ENCODE results near the gene CFHR2.
"Not testable (repeated sequence)": the region's sequence is repeated elsewhere in the genome, so short reads cannot be mapped to it uniquely, and the experiment has no call there.

The CFHR2 gene

DNA sequence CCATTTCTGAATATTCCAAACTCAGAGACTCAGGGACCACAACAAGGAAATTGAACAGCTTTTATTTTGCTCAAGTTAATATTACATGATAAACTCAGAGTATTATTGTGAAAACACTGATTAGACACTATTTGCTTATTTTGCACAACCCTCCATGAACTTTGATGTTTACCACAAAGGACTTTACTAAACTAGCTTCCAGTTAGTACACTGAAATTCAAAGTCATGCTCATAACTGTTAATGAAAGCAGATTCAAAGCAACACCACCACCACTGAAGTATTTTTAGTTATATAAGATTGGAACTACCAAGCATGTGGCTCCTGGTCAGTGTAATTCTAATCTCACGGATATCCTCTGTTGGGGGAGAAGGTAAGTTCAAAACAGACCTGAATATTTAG lies at the start of gene CFHR2:
TSS of gene CFHR2 (plus strand) at position 171 of the 400 bp plus-strand sequence. CDS start at position 314, 143 bp downstream.
- H3K4me3 ChIP-seq (ENCODE audit: low read depth, low read length); DNase-seq (ENCODE audit: low read depth, low spot score); in situ Hi-C loops (cut with HindIII; ENCODE audit: low sequenced_read_pairs): not testable (repeated sequence)

DNA sequence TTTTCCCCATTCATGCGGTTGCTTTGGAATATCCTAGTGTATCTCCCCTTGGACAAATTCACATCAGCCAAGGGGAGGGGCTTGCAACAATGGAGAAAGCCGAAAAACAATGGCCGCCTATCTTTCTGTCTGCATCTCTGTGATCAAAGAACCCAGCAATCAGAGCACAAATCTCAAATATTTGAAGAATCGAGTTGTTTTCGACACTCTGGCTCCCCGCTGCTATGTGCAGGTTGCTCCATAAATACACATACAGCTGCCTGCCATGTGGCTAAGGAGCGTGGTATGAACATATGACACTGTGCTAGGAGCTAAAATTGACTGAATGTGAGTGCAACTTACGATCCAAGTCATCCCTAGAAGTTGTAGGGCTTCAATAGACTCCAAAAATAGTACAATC lies 47.2 kb upstream of the CFHR2 start:
- in situ Hi-C loops (cut with HindIII; ENCODE audit: low sequenced_read_pairs) = no loop called here
- H3K4me3 ChIP-seq (ENCODE audit: low read depth, low read length) = no peak overlapping the region
- DNase-seq (ENCODE audit: low read depth, low spot score) = no peak
- TF ChIP-seq, protein P1, sequence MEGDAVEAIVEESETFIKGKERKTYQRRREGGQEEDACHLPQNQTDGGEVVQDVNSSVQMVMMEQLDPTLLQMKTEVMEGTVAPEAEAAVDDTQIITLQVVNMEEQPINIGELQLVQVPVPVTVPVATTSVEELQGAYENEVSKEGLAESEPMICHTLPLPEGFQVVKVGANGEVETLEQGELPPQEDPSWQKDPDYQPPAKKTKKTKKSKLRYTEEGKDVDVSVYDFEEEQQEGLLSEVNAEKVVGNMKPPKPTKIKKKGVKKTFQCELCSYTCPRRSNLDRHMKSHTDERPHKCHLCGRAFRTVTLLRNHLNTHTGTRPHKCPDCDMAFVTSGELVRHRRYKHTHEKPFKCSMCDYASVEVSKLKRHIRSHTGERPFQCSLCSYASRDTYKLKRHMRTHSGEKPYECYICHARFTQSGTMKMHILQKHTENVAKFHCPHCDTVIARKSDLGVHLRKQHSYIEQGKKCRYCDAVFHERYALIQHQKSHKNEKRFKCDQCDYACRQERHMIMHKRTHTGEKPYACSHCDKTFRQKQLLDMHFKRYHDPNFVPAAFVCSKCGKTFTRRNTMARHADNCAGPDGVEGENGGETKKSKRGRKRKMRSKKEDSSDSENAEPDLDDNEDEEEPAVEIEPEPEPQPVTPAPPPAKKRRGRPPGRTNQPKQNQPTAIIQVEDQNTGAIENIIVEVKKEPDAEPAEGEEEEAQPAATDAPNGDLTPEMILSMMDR (IDR thresholded peaks at IDR 0.05; ENCODE audit: low read depth, low read length) = no peak

DNA sequence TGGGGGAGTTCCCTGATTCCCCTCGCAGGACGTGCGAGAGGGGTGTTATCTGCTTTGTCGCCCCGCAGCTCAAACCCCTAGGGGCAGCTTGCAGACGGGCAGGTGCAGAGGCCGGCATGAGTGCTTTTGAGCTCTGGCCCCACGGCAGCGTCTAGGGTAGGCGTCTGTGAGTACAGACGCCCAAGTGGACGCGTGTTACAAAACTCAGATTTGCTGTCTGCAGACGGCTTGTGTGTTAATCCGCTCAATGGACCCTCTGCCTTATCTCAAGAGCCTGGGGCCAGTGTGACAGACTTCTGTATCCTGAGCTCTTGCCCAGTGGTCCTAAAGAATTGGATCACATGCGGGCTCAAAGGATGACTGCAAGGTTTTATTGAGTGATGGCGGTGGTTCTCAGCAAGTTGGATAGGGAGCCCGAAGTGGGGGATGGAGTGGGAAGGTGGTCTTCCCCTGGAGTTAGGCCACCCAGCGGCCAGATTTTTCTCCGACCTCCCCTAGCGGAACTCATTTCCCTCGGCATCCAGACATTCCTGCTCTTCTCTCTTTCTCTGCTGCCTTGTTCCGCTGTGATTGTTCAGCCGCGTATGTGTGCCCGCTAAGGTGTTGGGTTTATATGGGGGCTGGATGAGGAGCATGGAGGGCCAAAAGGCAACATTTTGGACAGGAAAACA lies 46.2 kb upstream of the CFHR2 start:
- in situ Hi-C loops (cut with HindIII; ENCODE audit: low sequenced_read_pairs) = no loop called here
- TF ChIP-seq, protein P1 (IDR thresholded peaks at IDR 0.05; ENCODE audit: low read depth, low read length) = no peak
- H3K4me3 ChIP-seq (ENCODE audit: low read depth, low read length) = peak overlapping the region; percentile 28
- no peak for DNase-seq (ENCODE audit: low read depth, low spot score)

DNA sequence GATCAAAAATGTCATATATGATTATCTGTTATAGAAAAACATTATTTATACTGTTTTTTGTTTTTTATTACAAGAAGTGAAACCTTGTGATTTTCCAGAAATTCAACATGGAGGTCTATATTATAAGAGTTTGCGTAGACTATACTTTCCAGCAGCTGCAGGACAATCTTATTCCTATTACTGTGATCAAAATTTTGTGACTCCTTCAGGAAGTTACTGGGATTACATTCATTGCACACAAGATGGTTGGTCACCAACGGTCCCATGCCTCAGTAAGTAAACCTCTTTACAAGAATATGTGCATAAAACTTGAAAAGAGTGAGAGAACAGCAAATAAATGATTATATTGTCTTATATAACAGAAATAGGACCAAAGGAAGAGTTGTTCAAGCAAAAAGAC lies 41.2 kb upstream of the CFHR2 start:
- TF ChIP-seq, protein P1 (IDR thresholded peaks at IDR 0.05; ENCODE audit: low read depth, low read length) = no peak
- H3K4me3 ChIP-seq (ENCODE audit: low read depth, low read length) = no peak overlapping the region
- no peak for DNase-seq (ENCODE audit: low read depth, low spot score)
- in situ Hi-C loops (cut with HindIII; ENCODE audit: low sequenced_read_pairs) = no loop called here

DNA sequence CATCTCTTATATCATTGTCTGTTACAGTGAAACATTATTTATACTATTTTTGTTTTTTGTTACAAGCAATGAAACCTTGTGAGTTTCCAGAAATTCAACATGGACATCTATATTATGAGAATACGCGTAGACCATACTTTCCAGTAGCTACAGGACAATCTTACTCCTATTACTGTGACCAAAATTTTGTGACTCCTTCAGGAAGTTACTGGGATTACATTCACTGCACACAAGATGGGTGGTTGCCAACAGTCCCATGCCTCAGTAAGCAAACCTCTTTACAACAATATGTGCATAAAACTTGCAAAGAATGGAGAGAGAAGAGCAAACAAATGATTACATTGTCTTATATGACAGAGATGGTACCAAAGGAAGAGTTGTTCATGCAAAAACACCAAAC lies 33.3 kb upstream of the CFHR2 start:
- DNase-seq (ENCODE audit: low read depth, low spot score) = no peak
- TF ChIP-seq, protein P1 (IDR thresholded peaks at IDR 0.05; ENCODE audit: low read depth, low read length) = no peak
- in situ Hi-C loops (cut with HindIII; ENCODE audit: low sequenced_read_pairs) = no loop called here
- no peak overlapping the region for H3K4me3 ChIP-seq (ENCODE audit: low read depth, low read length)

DNA sequence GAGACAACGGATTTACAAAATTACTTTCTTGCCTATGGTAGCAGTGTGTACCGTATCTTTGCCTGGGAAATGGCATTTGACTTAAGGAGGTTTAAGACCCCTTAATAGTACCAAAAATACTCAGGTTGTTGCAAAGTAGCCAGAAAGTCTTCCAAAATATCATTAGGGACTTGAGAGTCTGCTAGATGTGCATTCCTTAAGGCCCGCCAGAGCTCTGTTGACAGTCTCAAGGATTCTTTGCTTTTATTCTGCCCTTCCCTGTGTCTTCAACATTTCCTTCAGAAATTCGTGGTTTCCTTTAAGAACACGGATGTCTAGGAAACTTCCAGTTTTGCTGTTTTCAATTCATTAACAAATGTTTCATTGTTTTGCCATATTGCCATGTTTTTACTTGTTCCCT lies 31.3 kb upstream of the CFHR2 start:
- in situ Hi-C loops (cut with HindIII; ENCODE audit: low sequenced_read_pairs); H3K4me3 ChIP-seq (ENCODE audit: low read depth, low read length); DNase-seq (ENCODE audit: low read depth, low spot score): not testable (repeated sequence)

DNA sequence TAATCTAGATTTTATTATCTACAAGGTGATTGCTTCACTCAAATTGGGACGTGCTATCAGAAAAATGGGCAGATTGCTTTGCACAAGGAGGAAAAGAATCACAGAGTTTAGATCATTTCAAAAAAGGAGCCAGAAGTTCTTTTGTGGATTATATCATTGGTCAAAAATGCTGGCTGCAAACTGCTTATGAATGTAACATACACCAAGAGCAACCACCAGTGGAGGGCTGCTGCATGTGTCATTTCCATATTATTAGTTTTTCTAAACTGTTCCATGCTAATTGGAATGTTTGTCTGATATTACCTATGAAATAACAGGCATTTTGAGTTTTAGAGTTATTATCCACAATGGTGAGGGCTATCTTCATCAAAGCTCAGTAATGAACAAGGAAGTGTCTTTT lies 16.7 kb upstream of the CFHR2 start:
- in situ Hi-C loops (cut with HindIII; ENCODE audit: low sequenced_read_pairs); H3K4me3 ChIP-seq (ENCODE audit: low read depth, low read length): not testable (repeated sequence)
- peak; percentile 14 for DNase-seq (ENCODE audit: low read depth, low spot score)

DNA sequence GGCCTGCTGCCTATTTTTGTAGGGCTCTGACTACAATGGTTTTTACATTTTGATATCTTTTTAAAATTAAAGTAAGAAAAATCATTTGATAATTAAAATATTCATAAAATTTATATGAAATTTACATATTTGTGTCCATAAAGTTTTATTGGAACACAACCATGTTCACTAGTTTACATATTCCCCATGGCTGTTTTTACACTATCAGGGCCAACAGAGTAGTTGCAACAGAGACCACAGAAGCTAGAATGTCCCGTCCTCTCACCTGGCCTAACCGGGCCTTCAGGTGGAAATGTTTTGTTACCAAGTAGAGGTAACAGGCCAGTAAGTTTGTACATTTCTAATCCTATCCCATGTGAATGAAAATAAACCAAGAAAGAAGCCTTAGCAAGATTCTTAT lies 10.7 kb upstream of the CFHR2 start:
- H3K4me3 ChIP-seq (ENCODE audit: low read depth, low read length); in situ Hi-C loops (cut with HindIII; ENCODE audit: low sequenced_read_pairs); DNase-seq (ENCODE audit: low read depth, low spot score): not testable (repeated sequence)

Data from astrocyte of the spinal cord (primary cell).